Hypothalamus (tissue), 51 donors: ENCODE measurements around the gene NUDT10.

Source experiments
- DNase-seq, 51 donors: peaks; one replicate each; lab custom pipeline; 2025; lab: John Stamatoyannopoulos, UW

The NUDT10 gene

DNA sequence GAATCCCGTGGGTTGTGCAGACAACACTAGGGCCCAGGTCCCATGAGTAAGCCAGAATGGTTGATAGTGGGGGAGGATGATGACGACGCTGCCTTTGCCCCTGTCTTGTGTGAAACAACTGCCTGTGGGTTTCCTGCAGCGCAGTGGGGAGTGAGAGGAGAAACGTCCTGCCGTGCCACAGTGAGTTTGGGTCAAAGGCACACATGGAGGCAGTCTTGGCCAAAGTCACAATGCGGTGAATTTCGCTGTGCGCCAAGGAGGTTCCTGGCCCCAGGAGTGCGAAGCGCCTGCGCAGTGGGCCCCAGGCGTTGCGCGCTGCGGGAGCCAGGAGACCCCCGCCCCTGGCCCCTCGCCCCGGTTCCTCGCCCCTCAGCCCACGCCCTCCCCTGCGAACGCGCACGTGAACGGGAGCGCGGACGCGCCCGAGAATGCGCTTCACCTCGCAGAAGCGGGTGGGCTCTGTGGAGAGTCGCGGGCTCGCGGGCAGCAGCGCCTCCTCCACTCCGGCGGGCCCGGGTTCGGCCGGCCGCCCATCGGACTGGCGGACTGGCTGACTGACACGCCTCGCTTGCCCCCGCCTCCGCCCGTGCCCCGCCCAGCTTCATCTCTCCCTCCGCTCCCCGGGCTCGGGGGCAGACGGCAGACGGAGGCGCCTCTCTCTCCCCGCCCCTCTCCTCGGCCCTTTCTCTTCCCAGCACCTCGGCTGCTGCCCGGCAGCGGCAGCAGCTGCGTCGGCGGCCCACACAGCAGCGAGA, at the start of gene NUDT10:
TSS of gene NUDT10 (plus strand) at position 635 of the 755 bp plus-strand sequence. CDS start 144 bp downstream, outside the sequence.
- DNase-seq, result peak in 40 of 51 donors; percentile 0 to 62 (median 19)

DNA sequence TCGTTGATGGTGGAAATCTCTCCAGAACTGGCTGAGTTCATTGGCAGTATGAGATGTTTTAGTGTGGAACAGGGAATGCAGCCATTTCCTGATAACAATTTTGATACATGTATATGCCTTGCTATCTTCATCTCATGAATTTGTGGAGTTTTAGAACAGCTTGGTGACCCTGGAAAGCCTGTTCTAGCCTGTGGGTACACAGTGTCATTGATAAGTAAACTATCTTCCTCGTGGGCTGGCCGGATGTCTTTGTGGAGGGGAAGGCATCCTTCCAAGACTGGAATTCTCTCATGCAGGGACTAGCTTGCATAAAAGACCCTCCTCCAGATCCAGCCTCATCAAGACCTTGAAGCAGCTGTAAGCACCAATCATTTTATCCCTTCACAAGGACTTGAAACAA, 40.2 kb upstream of the NUDT10 start:
- DNase-seq, result no peak

GRCh38 chrX:51296138-51296537, 36.5 kb upstream of the NUDT10 start:
- no peak for DNase-seq

GRCh38 chrX:51316271-51316670, 16.4 kb upstream of the NUDT10 start:
- no peak for DNase-seq

DNA sequence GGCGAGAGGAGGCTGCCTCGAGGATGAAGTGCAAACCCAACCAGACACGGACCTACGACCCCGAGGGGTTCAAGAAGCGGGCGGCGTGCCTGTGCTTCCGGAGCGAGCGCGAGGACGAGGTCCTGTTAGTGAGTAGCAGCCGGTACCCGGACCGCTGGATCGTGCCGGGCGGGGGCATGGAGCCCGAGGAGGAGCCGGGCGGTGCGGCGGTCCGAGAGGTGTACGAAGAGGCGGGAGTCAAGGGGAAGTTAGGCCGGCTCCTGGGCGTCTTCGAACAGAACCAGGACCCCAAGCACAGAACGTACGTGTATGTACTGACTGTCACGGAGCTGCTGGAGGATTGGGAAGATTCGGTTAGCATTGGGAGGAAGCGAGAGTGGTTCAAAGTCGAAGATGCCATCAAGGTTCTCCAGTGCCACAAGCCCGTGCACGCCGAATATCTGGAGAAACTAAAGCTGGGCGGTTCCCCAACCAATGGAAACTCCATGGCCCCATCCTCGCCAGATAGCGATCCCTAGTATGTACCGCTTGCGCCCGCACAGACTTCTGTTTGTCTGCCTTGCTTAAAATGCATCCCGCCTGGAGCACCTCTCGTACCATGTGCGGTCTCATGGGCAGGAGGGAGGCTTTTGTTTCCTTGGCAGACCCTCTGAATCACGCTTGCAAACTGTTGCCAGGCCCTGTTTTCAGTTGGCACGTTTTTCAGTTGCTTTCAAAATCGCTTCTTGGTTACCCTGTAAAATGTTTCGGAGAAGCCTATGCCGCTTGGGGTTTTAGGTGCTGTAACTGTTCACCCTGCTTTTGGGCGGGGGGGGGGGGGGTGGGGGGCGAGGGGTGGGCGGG, 542 bp downstream of the NUDT10 start:
- DNase-seq, result peak in 4 of 51 donors; percentile 0 to 9 (median 0)

DNA sequence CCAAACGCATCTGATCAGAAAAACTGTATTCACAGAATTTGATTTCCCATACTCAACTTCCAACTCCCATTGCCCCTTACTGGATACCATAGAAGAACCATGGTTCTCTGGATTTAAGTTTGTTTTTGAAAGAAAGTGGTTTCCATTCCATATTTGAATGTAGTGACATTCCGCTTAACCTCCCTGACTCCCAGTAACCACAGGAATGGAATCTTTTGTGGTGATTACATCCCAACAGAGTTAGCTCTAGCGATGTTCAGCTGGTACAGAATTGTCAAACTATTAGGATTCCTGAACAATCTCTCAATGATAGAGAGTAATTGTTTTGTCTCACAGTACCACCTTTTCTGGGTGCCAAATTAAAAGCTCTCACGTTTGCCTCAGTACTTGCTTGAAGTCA, 1.7 kb downstream of the NUDT10 start:
- no peak for DNase-seq

DNA sequence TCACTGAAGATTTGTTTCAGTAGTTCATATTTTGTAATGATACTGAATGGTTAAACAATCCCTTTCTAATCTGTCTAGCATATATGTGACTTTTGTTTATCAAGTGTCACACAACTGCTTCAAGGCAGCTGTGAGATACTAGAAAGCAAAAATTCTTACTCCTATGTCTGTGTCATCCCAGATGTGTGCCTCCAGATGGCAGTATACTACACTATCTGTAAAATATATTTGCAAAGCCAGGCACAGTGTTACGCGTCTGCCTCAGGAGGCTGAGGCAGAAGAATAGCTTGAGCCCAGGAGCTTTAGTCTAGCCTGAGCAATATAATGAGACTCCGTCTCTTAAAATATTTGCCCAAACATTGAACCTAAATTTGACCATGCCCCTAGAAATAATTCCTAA, 4.0 kb downstream of the NUDT10 start:
- DNase-seq, result peak in 9 of 51 donors; percentile 0 to 19 (median 1)

GRCh38 chrX:51361251-51361650, 28.6 kb downstream of the NUDT10 start:
- no peak for DNase-seq

- DNase-seq, result no peak
These were observed 44.0 kb downstream of the NUDT10 start for GRCh38 chrX:51376672-51377071.
